Mesenchymal stem cell (in vitro differentiated cells and primary cell): Measurements from ENCODE around the gene RAP1GAP2.
"Not testable (repeated sequence)": the region's sequence is repeated elsewhere in the genome, so short reads cannot be mapped to it uniquely, and the experiment has no call there.

Source experiments
- DNase-seq: peaks from one replicate; pipeline ENCODE4 v3.0.0-alpha.2; 2013
- H2AFZ ChIP-seq: one replicate; pipeline ENCODE4 v1.6.1; 2013; ENCODE audit warnings: low read depth, mild to moderate bottlenecking, control low read depth, inconsistent platforms, low read length, moderate library complexity
- H2AK5ac ChIP-seq: 2 replicates; pipeline ENCODE4 v1.6.1; 2013; ENCODE audit warnings: low read length, moderate library complexity, mild to moderate bottlenecking, inconsistent platforms; ENCODE audit not compliant: severe bottlenecking
- H2BK120ac ChIP-seq: one replicate; pipeline ENCODE4 v1.6.1; 2013; ENCODE audit warnings: low read depth, mild to moderate bottlenecking, inconsistent platforms, low read length, moderate library complexity
- H2BK12ac ChIP-seq, 2 experiments: one replicate each; pipeline ENCODE4 v1.6.1; 2013; ENCODE audit warnings: inconsistent platforms in 2 of 2, low read length in 2 of 2, mild to moderate bottlenecking in 2 of 2, moderate library complexity in 2 of 2, control low read depth in 1 of 2
- H2BK15ac ChIP-seq: one replicate; pipeline ENCODE4 v1.6.1; 2013; ENCODE audit warnings: mild to moderate bottlenecking, low read depth, inconsistent platforms; ENCODE audit not compliant: poor library complexity, severe bottlenecking
- H2BK5ac ChIP-seq: 2 replicates; pipeline ENCODE4 v1.6.1; 2013; ENCODE audit warnings: low read depth, mild to moderate bottlenecking, low read length, control low read depth, inconsistent platforms; ENCODE audit not compliant: poor library complexity, severe bottlenecking
- H3K14ac ChIP-seq, 2 experiments: one replicate each; pipeline ENCODE4 v1.6.1; 2013; ENCODE audit warnings: inconsistent platforms in 2 of 2, low read length in 2 of 2, control low read depth in 1 of 2, mild to moderate bottlenecking in 1 of 2, moderate library complexity in 1 of 2
- H3K18ac ChIP-seq, 2 experiments: one replicate each; pipeline ENCODE4 v1.6.1; 2013; ENCODE audit warnings: inconsistent platforms in 2 of 2, low read length in 2 of 2, control low read depth in 1 of 2, low read depth in 1 of 2, mild to moderate bottlenecking in 1 of 2
- H3K23ac ChIP-seq, 2 experiments: one replicate each; pipeline ENCODE4 v1.6.1; 2013; ENCODE audit warnings: inconsistent platforms in 2 of 2, low read length in 2 of 2, mild to moderate bottlenecking in 2 of 2, moderate library complexity in 2 of 2, control low read depth in 1 of 2
- H3K27ac ChIP-seq: 2 replicates; pipeline ENCODE4 v1.5.1; 2013; ENCODE audit warnings: mild to moderate bottlenecking, moderate library complexity, low read length, control low read depth, inconsistent platforms; ENCODE audit not compliant: poor library complexity, severe bottlenecking
- H3K27me3 ChIP-seq, 2 experiments: 2 replicates each; pipeline versions ENCODE4 v1.6.1 to v1.7.0; 2013; ENCODE audit warnings: low read length in 2 of 2, mild to moderate bottlenecking in 2 of 2, moderate library complexity in 2 of 2, control low read depth in 1 of 2, inconsistent platforms in 1 of 2; ENCODE audit not compliant: control insufficient read depth in 1 of 2, insufficient read depth in 1 of 2
- H3K36me3 ChIP-seq, 2 experiments: 2 replicates each; pipeline versions ENCODE4 v1.6.1 to v1.7.0; 2013; ENCODE audit warnings: low read length in 2 of 2, control low read depth in 1 of 2, inconsistent platforms in 1 of 2, low read depth in 1 of 2, mild to moderate bottlenecking in 1 of 2; ENCODE audit not compliant: insufficient read depth in 2 of 2, control insufficient read depth in 1 of 2
- H3K4ac ChIP-seq, 2 experiments: one replicate each; pipeline ENCODE4 v1.6.1; 2013; ENCODE audit warnings: inconsistent platforms in 2 of 2, low read length in 2 of 2, mild to moderate bottlenecking in 2 of 2, moderate library complexity in 2 of 2, control low read depth in 1 of 2, low read depth in 1 of 2
- H3K4me1 ChIP-seq: 2 replicates; pipeline ENCODE4 v1.6.1; 2013; ENCODE audit warnings: low read depth, low read length, control low read depth; ENCODE audit not compliant: control insufficient read depth, insufficient read depth
- H3K4me2 ChIP-seq: 2 replicates; pipeline ENCODE4 v1.6.1; 2013; ENCODE audit warnings: low read length, mild to moderate bottlenecking, inconsistent platforms; ENCODE audit not compliant: poor library complexity, severe bottlenecking
- H3K4me3 ChIP-seq, 2 experiments: 2 replicates each; pipeline versions ENCODE4 v1.5.1 to v1.7.0; 2013; ENCODE audit warnings: low read length in 2 of 2, mild to moderate bottlenecking in 2 of 2, control low read depth in 1 of 2, low read depth in 1 of 2; ENCODE audit not compliant: insufficient read depth in 1 of 2
- H3K79me1 ChIP-seq: replicated peaks from 2 replicates; pipeline ENCODE4 v1.6.1; 2013; ENCODE audit warnings: mild to moderate bottlenecking, control low read depth, low read length, inconsistent platforms; ENCODE audit not compliant: poor library complexity, severe bottlenecking
- H3K9ac ChIP-seq: 2 replicates; pipeline ENCODE4 v1.7.0; 2013; ENCODE audit warnings: mild to moderate bottlenecking, low read length, moderate library complexity
- H3K9me3 ChIP-seq: 2 replicates; pipeline ENCODE4 v1.7.0; 2013; ENCODE audit warnings: mild to moderate bottlenecking, low read length; ENCODE audit not compliant: control insufficient read depth
- H4K8ac ChIP-seq: one replicate; pipeline ENCODE4 v1.6.1; 2013; ENCODE audit warnings: inconsistent platforms, mild to moderate bottlenecking, low read length, moderate library complexity
- H4K91ac ChIP-seq: one replicate; pipeline ENCODE4 v1.6.1; 2013; ENCODE audit warnings: mild to moderate bottlenecking, low read length, inconsistent platforms
- WGBS: methylation state at CpG from one replicate; pipeline ENCODE4 v1.1.7; 2013; ENCODE audit warnings: mixed read lengths; 5-methylcytosine and 5-hydroxymethylcytosine counted together

Gene RAP1GAP2

GRCh38 chr17:2814481-2815341 lies 18.5 kb downstream of the RAP1GAP2 start:
- H3K27me3 ChIP-seq, result peaks cover 8 to 14% of the 10 kb centered on the region in 2 experiments
- H2BK120ac ChIP-seq, result no peak overlapping the region
- H3K36me3 ChIP-seq, result no peaks in the 10 kb centered on the region
- H3K9me3 ChIP-seq, result no peaks in the 10 kb centered on the region
- WGBS, result 88% methylated on average over 25 of the region's 27 CpGs
- H3K4me3 ChIP-seq, result no peak overlapping the region
- no peak overlapping the region for H2AK5ac ChIP-seq
- H2AFZ ChIP-seq, result no peak overlapping the region
- H2BK15ac ChIP-seq, result no peak overlapping the region
- H3K79me1 ChIP-seq, result no peaks in the 10 kb centered on the region
- no peak overlapping the region for H3K4ac ChIP-seq
- peaks cover 10% of the 10 kb centered on the region for H3K4me1 ChIP-seq
- DNase-seq, result no peak
- H3K18ac ChIP-seq, result no peak overlapping the region
- no peak overlapping the region for H3K27ac ChIP-seq
- H4K91ac ChIP-seq, result no peak overlapping the region
- H4K8ac ChIP-seq, result no peak overlapping the region
- H3K23ac ChIP-seq, result no peak overlapping the region
- peak overlapping the region in 1 of 2 experiments; percentile 22 for H3K14ac ChIP-seq
- no peak overlapping the region for H2BK12ac ChIP-seq
- no peak overlapping the region for H2BK5ac ChIP-seq
- no peak overlapping the region for H3K4me2 ChIP-seq
- no peak overlapping the region for H3K9ac ChIP-seq

GRCh38 chr17:2815781-2816185 lies 19.5 kb downstream of the RAP1GAP2 start:
- no peak overlapping the region for H3K18ac ChIP-seq
- peaks cover 8 to 18% of the 10 kb centered on the region in 2 experiments for H3K27me3 ChIP-seq
- H3K9ac ChIP-seq, result no peak overlapping the region
- no peak for DNase-seq
- no peaks in the 10 kb centered on the region for H3K9me3 ChIP-seq
- no peak overlapping the region for H2AK5ac ChIP-seq
- no peaks in the 10 kb centered on the region for H3K79me1 ChIP-seq
- H3K4me3 ChIP-seq, result no peak overlapping the region
- no peak overlapping the region for H2BK15ac ChIP-seq
- no peak overlapping the region for H3K27ac ChIP-seq
- no peak overlapping the region for H3K23ac ChIP-seq
- H3K36me3 ChIP-seq, result no peaks in the 10 kb centered on the region
- no peak overlapping the region for H2BK120ac ChIP-seq
- no peak overlapping the region for H4K8ac ChIP-seq
- H2BK5ac ChIP-seq, result no peak overlapping the region
- H2AFZ ChIP-seq, result no peak overlapping the region
- H3K14ac ChIP-seq, result no peak overlapping the region
- no peak overlapping the region for H3K4me2 ChIP-seq
- H4K91ac ChIP-seq, result no peak overlapping the region
- H3K4me1 ChIP-seq, result peaks cover 10% of the 10 kb centered on the region
- H2BK12ac ChIP-seq, result no peak overlapping the region
- H3K4ac ChIP-seq, result no peak overlapping the region
- WGBS, result 88% methylated on average over 14 of the region's 17 CpGs

- Histone ChIP-seq H3K79me1 (no peaks in the 10 kb centered on the region), H4K8ac (no peak overlapping the region), H3K4me3 (no peak overlapping the region), H2BK5ac (no peak overlapping the region), H3K18ac (no peak overlapping the region), H2BK12ac (no peak overlapping the region), H3K4me1 (peaks cover 10% of the 10 kb centered on the region), H3K27me3 (peaks cover 8 to 21% of the 10 kb centered on the region in 2 experiments), H2AFZ (no peak overlapping the region), H3K9me3 (no peaks in the 10 kb centered on the region), H3K27ac (no peak overlapping the region), H3K14ac (no peak overlapping the region), H3K4me2 (no peak overlapping the region), H3K4ac (no peak overlapping the region), H3K9ac (no peak overlapping the region), H3K23ac (no peak overlapping the region), H4K91ac (no peak overlapping the region), H2BK120ac (no peak overlapping the region), H2BK15ac (no peak overlapping the region), H2AK5ac (no peak overlapping the region), H3K36me3 (no peaks in the 10 kb centered on the region)
- WGBS, result 100% methylated on average over 1 of the region's 4 CpGs
- DNase-seq, result no peak
Observed at GRCh38 chr17:2816688-2817087, 20.4 kb downstream of the RAP1GAP2 start.

GRCh38 chr17:2819294-2819693 lies 23.1 kb downstream of the RAP1GAP2 start:
- not testable (repeated sequence) for H3K36me3 ChIP-seq, H2BK15ac ChIP-seq, DNase-seq, H2BK12ac ChIP-seq, H4K8ac ChIP-seq, H2AK5ac ChIP-seq, H3K4me2 ChIP-seq, H3K27ac ChIP-seq, H3K4me1 ChIP-seq, H3K9ac ChIP-seq, H3K23ac ChIP-seq, H2AFZ ChIP-seq, H3K18ac ChIP-seq, H3K4ac ChIP-seq, H3K79me1 ChIP-seq, H2BK5ac ChIP-seq, H3K9me3 ChIP-seq, H2BK120ac ChIP-seq, H3K14ac ChIP-seq, H4K91ac ChIP-seq, H3K4me3 ChIP-seq
- WGBS, result 90% methylated on average over 5 of the region's 5 CpGs
- peaks cover 5 to 36% of the 10 kb centered on the region in 2 experiments for H3K27me3 ChIP-seq
